HG03159 (cell line): ENCODE results near the gene LCN10.
"Not testable (repeated sequence)": the region's sequence is repeated elsewhere in the genome, so short reads cannot be mapped to it uniquely, and the experiment has no call there.

Source experiments
- ATAC-seq: cut with Tn5 transposase; IDR thresholded peaks from one replicate; pipeline ENCODE4 v1.9.1; 2021; ENCODE audit warnings: mild to moderate bottlenecking, moderate library complexity; ENCODE audit not compliant: unreplicated experiment

The LCN10 gene

GRCh38 chr9:136742591-136743391 lies at the start of gene LCN10:
LCN10 (minus strand) TSS chr9:136742940; CDS start chr9:136742903, 37 bp downstream.
- no peak for ATAC-seq

- ATAC-seq, result no peak
Measured at GRCh38 chr9:136791516-136792276, 49.0 kb upstream of the LCN10 start.

- ATAC-seq, result peak; percentile 80
Measured at GRCh38 chr9:136790640-136791515, 48.1 kb upstream of the LCN10 start, which contains the start of gene TMEM141. TMEM141 (plus strand) TSS chr9:136791344; CDS start chr9:136791371, 27 bp downstream.

DNA sequence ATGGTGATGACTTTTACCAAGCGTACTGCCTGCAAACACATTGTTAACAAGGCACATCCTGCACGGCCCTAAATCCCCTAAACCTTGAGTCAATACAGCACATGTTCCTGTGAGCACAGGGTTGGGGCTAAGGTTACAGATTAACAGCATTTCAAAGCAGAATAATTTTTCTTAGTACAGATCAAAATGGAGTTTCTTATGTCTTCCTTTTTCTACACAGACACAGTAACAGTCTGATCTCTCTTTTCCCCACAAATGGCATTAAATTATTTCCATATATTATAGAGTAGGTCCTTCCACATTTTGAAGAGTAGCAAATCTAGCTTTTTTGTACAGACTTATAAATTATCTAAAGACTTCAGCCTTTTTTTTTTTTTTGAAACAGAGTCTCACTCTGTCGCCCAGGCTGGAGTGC lies 46.8 kb upstream of the LCN10 start:
- ATAC-seq, result no peak

- not testable (repeated sequence) for ATAC-seq
Measured at GRCh38 chr9:136788644-136789522, 46.1 kb upstream of the LCN10 start.

- ATAC-seq, result no peak
Measured at GRCh38 chr9:136787690-136788400, 45.1 kb upstream of the LCN10 start.

GRCh38 chr9:136786983-136787382 lies 44.2 kb upstream of the LCN10 start:
- ATAC-seq, result not testable (repeated sequence)

DNA sequence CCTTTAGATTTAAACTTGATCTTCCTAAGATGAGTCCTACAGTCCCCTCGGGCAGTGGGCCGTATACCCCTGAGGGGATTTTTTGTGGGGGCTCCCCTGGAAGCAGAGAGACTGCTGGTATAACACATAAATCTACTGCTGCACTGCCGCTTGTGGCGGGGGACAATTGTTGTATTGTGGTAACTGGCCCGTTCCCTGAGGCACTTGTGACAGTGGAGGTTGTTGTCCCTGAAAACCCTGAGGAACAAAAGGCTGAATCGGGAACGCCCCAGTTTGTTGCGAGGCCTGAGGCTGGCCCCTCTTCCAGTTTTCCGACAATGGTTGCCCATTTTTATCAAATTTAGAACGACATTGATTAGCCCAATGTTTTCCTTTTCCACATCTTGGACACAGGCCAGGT lies 43.7 kb upstream of the LCN10 start:
- ATAC-seq, result no peak

- ATAC-seq, result not testable (repeated sequence)
Measured at GRCh38 chr9:136785565-136786355, 43.0 kb upstream of the LCN10 start.

- no peak for ATAC-seq
Measured at GRCh38 chr9:136784997-136785361, 42.2 kb upstream of the LCN10 start.

DNA sequence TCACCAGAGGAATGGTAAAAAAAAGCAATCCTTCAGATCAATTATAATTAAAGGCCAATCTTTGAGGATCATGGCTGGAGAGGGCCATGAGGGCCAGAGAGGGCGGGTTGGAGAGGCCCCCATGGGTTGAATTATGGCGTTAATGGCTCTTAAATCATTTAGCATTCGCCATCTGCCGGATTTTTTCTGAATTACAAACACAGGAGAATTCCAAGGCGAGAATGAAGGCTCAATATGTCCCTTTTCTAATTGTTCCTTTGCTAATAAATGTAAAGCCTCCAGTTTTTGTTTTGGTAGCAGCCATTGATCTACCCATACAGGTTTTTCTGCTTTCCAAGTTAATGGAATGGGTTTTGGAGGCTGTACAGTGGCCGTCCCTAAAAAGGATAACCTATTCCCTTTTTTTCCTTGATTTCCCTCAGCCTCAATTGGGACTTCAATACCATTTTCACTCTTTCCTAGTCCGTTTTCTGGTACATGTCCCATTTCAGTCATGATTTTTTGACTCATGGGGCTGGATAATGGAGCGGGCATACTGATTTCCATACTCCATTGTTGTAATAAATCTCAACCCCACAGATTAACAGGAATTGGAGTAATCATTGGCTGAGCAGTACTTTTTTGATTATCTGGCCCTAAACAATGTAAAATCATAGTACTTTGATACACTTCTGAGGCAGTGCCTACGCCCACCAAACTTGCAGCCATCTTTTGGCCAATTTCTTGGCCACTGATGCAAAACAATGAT lies 41.7 kb upstream of the LCN10 start:
- no peak for ATAC-seq

GRCh38 chr9:136782452-136782851 lies 39.7 kb upstream of the LCN10 start:
- ATAC-seq, result no peak

- no peak for ATAC-seq
Measured at GRCh38 chr9:136779808-136780207, 37.1 kb upstream of the LCN10 start.

DNA sequence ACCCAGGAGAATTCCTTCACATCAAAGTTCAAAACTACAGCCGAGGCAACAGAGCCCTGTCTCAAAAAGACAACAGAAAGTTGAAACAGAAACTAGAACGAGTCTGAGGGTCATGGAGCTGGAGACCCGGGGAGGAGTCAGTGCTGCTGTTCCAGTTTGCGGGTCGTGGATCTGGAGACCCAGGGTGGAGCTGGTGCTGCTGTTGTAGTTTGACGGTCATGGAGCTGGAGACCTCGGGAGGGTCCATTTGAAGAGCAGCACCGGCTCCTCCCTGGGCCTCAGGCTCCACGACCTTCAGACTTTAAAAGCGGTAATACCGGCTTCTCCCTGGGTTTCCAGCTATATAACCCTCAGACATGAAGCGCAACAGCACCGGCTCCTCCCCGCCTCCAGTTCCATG lies 34.6 kb upstream of the LCN10 start:
- no peak for ATAC-seq

GRCh38 chr9:136776947-136777346 lies 34.2 kb upstream of the LCN10 start:
- no peak for ATAC-seq

GRCh38 chr9:136775191-136775590 lies 32.5 kb upstream of the LCN10 start:
- ATAC-seq, result no peak

DNA sequence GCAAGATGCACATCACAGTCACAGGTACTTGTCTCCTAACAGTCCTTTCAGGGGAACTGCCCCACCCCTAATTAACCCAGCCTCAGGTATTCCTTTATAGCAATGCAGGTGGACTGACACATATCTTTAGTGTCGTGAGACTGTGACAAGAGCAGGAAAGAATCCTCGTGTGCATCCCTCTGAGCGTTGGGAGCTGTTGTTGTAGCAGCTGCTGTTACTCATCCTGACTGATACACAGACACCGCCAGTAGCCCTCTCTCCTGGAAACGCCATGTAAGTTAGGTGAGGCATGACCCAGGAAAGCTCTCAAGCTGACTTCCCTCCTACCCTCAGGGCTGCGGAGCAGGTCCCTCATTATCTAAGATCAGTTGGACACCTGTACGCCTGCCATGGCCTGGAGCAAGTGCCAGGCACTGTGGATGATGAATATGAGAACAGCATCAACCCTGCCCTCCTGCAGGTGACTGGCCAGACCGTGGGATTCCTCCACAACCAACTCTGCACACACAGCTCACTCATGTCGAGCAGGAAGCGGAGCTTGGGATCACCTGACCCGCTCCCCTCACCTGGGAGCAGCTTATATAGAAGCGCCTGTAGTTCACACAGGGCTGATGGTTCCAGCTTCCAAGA lies 31.8 kb upstream of the LCN10 start:
- no peak for ATAC-seq
